H1 (cell line): Measurements from ENCODE around the gene CXCL9. TPM values are rescaled to one million over a fixed set of nuclear protein-coding genes. Genes with fewer than 3 reads are reported as not detected.

Experiments used
- CEBPB ChIP-seq: IDR thresholded peaks from 2 replicates; pipeline ENCODE4 v1.6.1; 2012; ENCODE audit warnings: low read depth, low read length
- FOSL1 ChIP-seq: IDR thresholded peaks from 2 replicates; pipeline ENCODE4 v1.6.1; 2011; ENCODE audit warnings: mild to moderate bottlenecking, low read depth, low read length, moderate library complexity; ENCODE audit not compliant: insufficient read depth
- MAX ChIP-seq: IDR thresholded peaks from 2 replicates; pipeline ENCODE4 v1.6.1; 2012; ENCODE audit warnings: inconsistent platforms
- POLR2AphosphoS5 ChIP-seq: IDR thresholded peaks from 2 replicates; pipeline ENCODE4 v1.6.1; 2011; ENCODE audit warnings: low read depth, low read length
- TAF7 ChIP-seq: optimal IDR thresholded peaks from 2 replicates; pipeline ENCODE3; 2011; ENCODE audit warnings: low read depth, mild to moderate bottlenecking, inconsistent platforms, low read length, moderate library complexity, borderline replicate concordance
- YY1 ChIP-seq: IDR thresholded peaks from 2 replicates; pipeline ENCODE4 v1.6.1; 2011; ENCODE audit warnings: low read depth, mild to moderate bottlenecking, low read length
- polyA plus RNA-seq, 7 experiments: library from polyadenylated mRNA; depleted of rRNA in 3 of 7; stranded (reverse) in 5 of 7; unstranded in 2 of 7; fragments of >200 nt in 5 of 7; fragments of 200-250 nt in 2 of 7; gene quantifications; 1 replicate in 5 of 7; 2 replicates in 1 of 7; 4 replicates in 1 of 7; pipeline versions ENCODE4 v1.2.1 to v1.2.3, GENCODE V29; 2011 to 2013; ENCODE audit warnings: missing spikeins in 2 of 7, mixed read lengths in 2 of 7
- total RNA-seq: library from RNA; stranded (reverse); fragmentation: NEBNext Ultra II Directional; extraction: Animal tissue kit (Norgen Biotek cat#: 25700); gene quantifications from 2 replicates; pipeline ENCODE4 v1.2.1, GENCODE V29; 2021
- TF ChIP-seq, protein P1 (sequence below): IDR thresholded peaks from 2 replicates; pipeline ENCODE4 v1.6.1; 2011; ENCODE audit warnings: low read length, improper control_type of control experiment

CXCL9 gene
- total and polyA plus RNA-seq, 2 of the 8 experiments (the other 6 are each of a cell fraction or from before 2014, with no cell fraction given): not detected

- TF ChIP-seq YY1 (no peak), POLR2AphosphoS5 (no peak), TAF7 (no peak), MAX (no peak), CEBPB (no peak), FOSL1 (no peak)
- TF ChIP-seq, protein P1, sequence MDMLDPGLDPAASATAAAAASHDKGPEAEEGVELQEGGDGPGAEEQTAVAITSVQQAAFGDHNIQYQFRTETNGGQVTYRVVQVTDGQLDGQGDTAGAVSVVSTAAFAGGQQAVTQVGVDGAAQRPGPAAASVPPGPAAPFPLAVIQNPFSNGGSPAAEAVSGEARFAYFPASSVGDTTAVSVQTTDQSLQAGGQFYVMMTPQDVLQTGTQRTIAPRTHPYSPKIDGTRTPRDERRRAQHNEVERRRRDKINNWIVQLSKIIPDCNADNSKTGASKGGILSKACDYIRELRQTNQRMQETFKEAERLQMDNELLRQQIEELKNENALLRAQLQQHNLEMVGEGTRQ: no peak
Measured at GRCh38 chr4:76017056-76017686, 9.9 kb upstream of the CXCL9 start (continued).
